ENCODE results near the gene HOXA10.

DNA sequence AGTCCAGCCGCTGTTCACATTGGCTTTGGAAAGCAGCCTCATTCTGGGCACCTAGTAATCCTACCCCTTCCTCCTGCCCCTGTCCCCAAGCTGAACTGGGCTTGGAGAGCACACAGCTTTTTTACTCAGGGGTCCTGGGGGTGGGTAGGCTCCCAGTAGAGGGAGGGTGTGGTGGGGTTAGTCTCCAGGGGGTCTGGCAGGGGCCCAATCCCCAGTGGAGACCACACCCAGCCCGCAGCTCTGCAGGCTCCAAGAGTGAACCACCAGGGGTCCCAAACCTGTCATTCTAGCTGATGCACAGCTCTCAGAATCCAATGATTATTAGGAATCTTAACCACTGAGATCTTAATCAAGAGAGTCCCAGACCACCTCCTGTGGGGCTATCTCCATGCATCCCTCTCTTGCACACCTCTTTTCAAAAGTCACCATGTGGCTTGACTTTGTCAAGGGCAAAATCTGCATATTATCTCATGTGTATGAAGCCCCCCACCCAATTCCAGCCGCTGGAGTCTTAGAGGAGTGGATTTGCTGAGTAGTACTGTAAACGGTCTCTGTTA, 8.2 kb upstream of the HOXA10 start:
- no peak for TF ChIP-seq POLR2A (IDR thresholded peaks at IDR 0.05; ENCODE audit: low read length)
- TF ChIP-seq GATA1 (IDR thresholded peaks at IDR 0.05; ENCODE audit: low read depth, low read length), result no peak
